GM12872 (cell line): ENCODE data around the gene GSDME.

Experiments used
- TF ChIP-seq, protein P1 (sequence below): IDR thresholded peaks from 3 replicates; pipeline ENCODE4 v1.5.1; 2011; ENCODE audit warnings: low read depth, mild to moderate bottlenecking, low read length, moderate library complexity; ENCODE audit not compliant: insufficient read depth

Gene GSDME

DNA sequence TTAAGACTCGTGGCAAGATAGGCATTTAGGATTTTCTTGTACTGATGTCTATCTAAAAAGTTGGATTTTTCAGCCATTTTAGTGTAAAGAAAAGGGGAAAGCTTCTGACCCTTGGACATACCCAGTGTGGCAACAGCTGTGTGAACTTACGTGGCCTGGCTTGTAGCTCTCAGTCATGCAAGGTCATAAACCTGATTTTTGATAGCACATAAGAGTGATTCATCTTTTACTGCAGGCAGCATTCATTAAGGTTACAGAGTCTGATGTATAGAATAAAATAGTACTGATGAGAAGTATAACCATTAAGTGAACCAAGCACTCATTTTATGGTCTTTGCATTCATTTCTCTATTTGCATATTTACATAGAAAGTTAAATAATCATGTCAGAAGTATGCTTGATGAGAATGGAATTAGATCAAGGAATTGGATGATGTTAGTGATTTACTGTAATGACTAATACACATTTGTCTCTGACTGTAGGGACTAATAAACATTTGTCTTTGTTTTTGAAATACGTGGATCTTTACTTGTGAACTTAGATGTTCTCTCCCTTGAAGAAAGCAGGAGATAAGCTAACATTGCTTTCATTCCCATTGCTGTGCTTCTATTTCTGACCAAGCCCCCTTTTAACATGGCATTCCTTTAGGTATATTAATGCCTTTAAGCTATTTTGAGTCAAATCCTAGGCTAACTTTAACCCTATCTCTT lies 88.2 kb downstream of the GSDME start:
- TF ChIP-seq, protein P1, sequence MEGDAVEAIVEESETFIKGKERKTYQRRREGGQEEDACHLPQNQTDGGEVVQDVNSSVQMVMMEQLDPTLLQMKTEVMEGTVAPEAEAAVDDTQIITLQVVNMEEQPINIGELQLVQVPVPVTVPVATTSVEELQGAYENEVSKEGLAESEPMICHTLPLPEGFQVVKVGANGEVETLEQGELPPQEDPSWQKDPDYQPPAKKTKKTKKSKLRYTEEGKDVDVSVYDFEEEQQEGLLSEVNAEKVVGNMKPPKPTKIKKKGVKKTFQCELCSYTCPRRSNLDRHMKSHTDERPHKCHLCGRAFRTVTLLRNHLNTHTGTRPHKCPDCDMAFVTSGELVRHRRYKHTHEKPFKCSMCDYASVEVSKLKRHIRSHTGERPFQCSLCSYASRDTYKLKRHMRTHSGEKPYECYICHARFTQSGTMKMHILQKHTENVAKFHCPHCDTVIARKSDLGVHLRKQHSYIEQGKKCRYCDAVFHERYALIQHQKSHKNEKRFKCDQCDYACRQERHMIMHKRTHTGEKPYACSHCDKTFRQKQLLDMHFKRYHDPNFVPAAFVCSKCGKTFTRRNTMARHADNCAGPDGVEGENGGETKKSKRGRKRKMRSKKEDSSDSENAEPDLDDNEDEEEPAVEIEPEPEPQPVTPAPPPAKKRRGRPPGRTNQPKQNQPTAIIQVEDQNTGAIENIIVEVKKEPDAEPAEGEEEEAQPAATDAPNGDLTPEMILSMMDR = no peak

DNA sequence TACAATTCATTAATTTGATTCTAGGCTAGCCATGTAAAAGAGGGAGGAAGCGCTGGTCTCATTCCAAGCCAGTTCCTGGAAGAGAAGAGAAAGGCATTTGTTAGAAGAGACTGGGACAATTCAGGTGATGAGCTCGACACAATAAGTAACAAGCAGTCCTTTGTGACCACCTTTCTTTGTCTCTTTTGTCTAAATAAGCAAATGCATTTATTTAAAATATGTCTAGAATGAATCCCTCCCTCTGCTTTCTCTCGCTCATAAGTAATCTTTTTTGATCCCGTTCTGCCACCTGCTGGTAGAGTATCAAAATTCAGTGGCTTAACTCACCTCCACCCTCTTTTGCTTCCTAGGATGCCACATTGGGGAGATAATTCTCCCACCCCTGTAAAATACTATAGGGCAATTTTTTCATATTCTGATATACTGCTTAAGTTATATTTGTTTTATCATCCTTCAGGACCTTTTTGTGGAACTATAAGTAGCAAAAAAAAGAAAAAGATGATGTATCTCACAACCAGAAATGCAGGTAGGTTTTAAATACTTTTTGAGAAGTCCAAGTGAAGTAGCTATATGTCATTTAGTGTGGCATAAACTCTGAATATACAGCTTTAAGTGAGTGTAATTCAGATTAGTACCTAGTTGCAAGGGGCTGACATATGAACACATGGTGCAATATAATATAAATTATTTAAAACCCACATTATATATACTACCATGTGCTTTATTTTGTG lies 91.5 kb downstream of the GSDME start:
- TF ChIP-seq, protein P1 = peak; percentile 58; the same call in 2 of the 3 replicates

DNA sequence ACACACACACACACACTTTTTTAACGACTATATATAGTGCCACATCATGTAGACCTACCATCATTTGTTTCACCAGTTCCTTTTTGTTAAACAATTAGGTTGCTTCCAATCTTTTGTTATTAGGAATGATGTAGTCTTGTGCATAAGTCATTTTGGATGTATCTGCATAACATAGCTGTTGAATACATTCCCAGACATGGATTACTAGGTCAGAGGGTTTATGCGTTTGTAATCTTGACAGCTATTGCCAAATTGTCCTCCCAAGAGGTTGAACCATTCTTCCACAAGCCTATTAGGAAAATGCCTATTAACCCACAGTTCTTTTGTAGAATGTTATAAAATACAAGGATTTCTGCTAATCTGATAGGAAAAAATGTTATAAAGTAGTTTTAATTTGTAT lies 96.7 kb downstream of the GSDME start:
- TF ChIP-seq, protein P1 = no peak

DNA sequence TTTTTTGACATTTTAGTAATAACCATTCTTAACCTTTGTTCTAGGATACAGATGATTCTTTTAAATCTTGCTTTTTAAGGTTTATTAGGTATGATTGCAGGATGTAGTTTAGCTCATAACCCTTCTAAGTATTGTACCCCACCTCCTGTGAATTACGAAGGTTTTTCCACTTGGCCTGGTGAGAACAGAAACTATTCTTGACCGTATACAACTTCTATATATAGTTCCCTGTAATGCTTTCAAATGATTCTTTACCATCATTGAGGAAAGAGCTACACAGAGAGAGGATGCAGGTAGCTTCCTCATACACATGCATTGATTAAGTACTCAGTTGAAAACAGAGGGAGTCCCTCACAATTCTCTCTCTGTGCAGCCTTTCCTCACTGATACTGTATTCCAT lies 97.8 kb downstream of the GSDME start:
- TF ChIP-seq, protein P1 = no peak

DNA sequence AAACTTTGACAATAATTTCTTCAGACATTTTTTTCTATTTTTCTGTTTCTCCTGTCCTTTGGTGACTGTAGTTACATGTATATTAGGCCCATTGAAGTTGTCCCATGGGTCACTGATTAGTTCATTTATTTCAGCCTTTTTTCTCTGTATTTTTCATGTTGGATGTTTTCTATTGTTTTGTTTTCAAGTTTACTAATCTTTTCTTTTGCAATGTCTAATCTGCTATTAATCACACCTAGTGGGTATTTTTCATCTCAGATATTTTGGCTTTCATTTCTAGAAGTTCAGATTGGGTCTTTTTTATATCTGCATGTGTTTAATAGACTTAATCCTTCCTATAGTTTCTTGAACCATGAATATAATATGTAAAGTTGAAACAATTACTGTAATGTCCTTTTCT lies 99.3 kb downstream of the GSDME start:
- TF ChIP-seq, protein P1 = no peak

DNA sequence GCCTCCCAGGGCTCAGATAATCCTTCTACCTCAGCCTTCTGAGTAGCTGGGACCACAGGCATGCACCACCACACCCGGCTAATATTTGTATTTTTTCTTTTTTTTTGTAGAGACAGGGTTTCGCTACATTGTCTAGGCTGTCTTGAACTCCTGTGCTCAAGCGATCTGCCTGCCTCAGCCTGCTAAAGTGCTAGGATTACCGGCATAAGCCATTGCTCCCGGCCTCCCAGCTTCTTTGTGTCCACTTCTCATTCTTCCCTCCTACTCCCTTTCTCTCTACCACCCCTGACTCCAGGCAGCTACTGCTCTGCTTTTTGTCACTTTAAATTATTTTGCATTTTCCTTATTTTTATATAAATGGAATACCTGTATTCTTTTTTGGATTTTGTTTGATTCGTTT lies 100.7 kb downstream of the GSDME start:
- TF ChIP-seq, protein P1 = no peak

DNA sequence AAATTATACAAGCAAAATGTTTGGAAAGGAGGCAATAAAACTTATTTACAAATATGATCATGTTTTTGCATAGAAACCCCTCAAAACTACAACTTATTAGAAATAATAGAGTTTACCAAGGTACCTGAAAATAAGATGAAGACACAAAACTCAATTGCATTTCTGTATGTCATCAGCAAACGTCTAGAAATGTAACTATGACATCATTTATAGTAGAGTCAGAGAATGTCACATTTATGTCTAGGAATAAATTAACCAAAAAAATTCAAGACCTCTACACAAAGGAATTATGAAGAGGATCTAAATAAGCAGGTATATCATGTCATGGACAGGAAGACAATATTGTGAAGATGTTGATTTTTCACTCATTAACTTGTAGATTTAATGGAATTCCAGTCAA lies 103.0 kb downstream of the GSDME start:
- TF ChIP-seq, protein P1 = no peak
